ENCODE data around the gene ABLIM2. TPM values are rescaled to one million over a fixed set of nuclear protein-coding genes. Genes with fewer than 3 reads are reported as not detected.

Gene ABLIM2
- total and polyA plus RNA-seq, 2 of the 13 experiments (the other 11 are each of a cell fraction or from before 2014, with no cell fraction given): 0.20 to 0.37 TPM

DNA sequence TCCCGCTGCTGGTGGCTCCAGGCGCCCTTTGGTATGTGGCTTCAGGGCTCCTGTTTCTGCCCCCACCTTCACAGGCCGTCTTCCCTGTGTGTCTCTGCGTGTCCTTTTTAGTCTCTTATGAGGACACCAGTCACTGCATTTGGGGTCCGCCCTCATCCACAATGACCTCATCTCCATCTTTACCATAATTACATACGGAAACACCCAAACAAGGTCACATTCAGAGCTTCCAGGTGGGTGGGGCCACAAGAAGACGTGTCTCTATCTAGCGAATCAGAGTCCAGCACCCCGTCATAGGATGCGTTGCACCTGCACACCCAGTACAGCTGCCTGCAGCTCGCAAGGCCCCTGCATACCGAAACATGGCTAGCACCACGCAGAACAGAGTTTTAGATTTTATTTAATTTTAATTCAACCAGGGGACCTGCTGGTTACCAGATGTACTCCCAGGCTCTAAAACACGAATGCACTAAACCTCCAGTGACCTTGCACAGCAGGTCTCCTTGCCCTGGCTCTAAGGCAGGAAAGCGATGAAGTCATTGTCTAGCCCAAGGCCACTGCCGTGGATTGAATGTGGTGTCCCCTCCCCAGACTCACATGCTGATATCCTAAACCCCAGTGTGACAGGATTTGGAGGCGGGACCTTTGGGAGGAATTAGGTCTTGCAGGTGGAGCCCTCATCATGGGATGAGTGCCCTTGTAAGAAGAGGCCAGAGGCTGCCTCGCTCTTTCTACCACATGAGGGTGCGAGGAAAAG is 30.3 kb downstream of the ABLIM2 start:
- no peaks in the 10 kb centered on the region for H3K9me3 ChIP-seq (ENCODE audit: low read length)
- in situ Hi-C loops (cut with HindIII; ENCODE audit: extremely low pct_ligation_motif_present, low pct_unique_long_range_greater_than_20kb) (no loop called here), intact Hi-C loops (cut with micrococcal nuclease; ENCODE audit: unreplicated experiment) (no loop called here)
- no peaks in the 10 kb centered on the region for H4K20me1 ChIP-seq (ENCODE audit: insufficient read depth, low read length)
- peaks cover 16 to 72% of the 10 kb centered on the region in 2 experiments for H3K27me3 ChIP-seq (ENCODE audit: control insufficient read depth in 1 of 2, insufficient read depth in 2 of 2, low read length in 2 of 2)
- CTCF ChIA-PET (ENCODE audit: low intra/inter-chr PET ratio, low total read pairs): no interaction called here
- no peak for ATAC-seq
- BruUV-seq (replicated peaks): no TSS peak
- H3K36me3 ChIP-seq (replicated peaks in 1 of 2; ENCODE audit: control insufficient read depth in 1 of 2, insufficient read depth in 2 of 2, low read length in 2 of 2): no peaks in the 10 kb centered on the region
- TF ChIP-seq ZNF598 (CRISPR knock-in tag; IDR thresholded peaks at IDR 0.05; ENCODE audit: borderline replicate concordance): no peak
- no peak for TF ChIP-seq MAX (IDR thresholded peaks at IDR 0.05)
- TF ChIP-seq JARID2 (CRISPR knock-in tag; IDR thresholded peaks at IDR 0.05; ENCODE audit: insufficient replicate concordance): no peak
- TF ChIP-seq BATF2 (CRISPR knock-in tag; IDR thresholded peaks at IDR 0.05): no peak
- no peak for TF ChIP-seq BRF2 (CRISPR knock-in tag; IDR thresholded peaks at IDR 0.05)
- TF ChIP-seq ZFAT (CRISPR knock-in tag; conservative IDR thresholded peaks at IDR 0.05): no peak
- TF ChIP-seq GATA4 (IDR thresholded peaks at IDR 0.05; ENCODE audit: borderline replicate concordance, low read depth): no peak
- no peak for TF ChIP-seq NFYC (CRISPR knock-in tag; IDR thresholded peaks at IDR 0.05)
- no peak for TF ChIP-seq ZNF230 (CRISPR knock-in tag; IDR thresholded peaks at IDR 0.05)
- TF ChIP-seq IKZF4 (CRISPR knock-in tag; IDR thresholded peaks at IDR 0.05; ENCODE audit: borderline replicate concordance, low read depth, not compliant biosample characterization): no peak
- no peak for TF ChIP-seq ZNF460 (CRISPR knock-in tag; IDR thresholded peaks at IDR 0.05; ENCODE audit: borderline replicate concordance)
- TF ChIP-seq THYN1 (CRISPR knock-in tag; IDR thresholded peaks at IDR 0.05; ENCODE audit: borderline replicate concordance, low read depth): no peak
- TF ChIP-seq SMAD3 (CRISPR knock-in tag; IDR thresholded peaks at IDR 0.05): no peak
- TF ChIP-seq SOX6 (IDR thresholded peaks at IDR 0.05): no peak
- no peak for TF ChIP-seq SOX6 (CRISPR knock-in tag; IDR thresholded peaks at IDR 0.05)
- TF ChIP-seq AKAP8 (CRISPR knock-in tag; IDR thresholded peaks at IDR 0.05): no peak
- no peak for TF ChIP-seq ZNF678 (CRISPR knock-in tag; IDR thresholded peaks at IDR 0.05)
- TF ChIP-seq ZNF572 (CRISPR knock-in tag; IDR thresholded peaks at IDR 0.05): no peak
- no peak for TF ChIP-seq PAF1 (CRISPR knock-in tag; IDR thresholded peaks at IDR 0.05)
- no peak for TF ChIP-seq PHF8 (CRISPR knock-in tag; IDR thresholded peaks at IDR 0.05)
- no peak for TF ChIP-seq RAD21 (CRISPR knock-in tag; IDR thresholded peaks at IDR 0.05)
- H2AFZ ChIP-seq (ENCODE audit: low read length): no peak overlapping the region
- 54% methylated on average over 17 of the region's 19 CpGs for WGBS (ENCODE audit: low lambda C conversion rate)
- no peak overlapping the region for H3K27ac ChIP-seq (ENCODE audit: extremely low read length, insufficient read depth, low read length)
- no peak overlapping the region for H3K4me3 ChIP-seq (replicated peaks in 1 of 3; ENCODE audit: insufficient read depth in 1 of 3, low read depth in 2 of 3, low read length in 3 of 3)
- H3K9ac ChIP-seq (ENCODE audit: insufficient read depth, low read depth, low read length): no peak overlapping the region
- no peaks in the 10 kb centered on the region for H3K4me1 ChIP-seq (ENCODE audit: insufficient read depth, low read length)
- FAIRE-seq: no peak
- no peak overlapping the region for H3K4me2 ChIP-seq (ENCODE audit: low read depth, low read length)
- no peaks in the 10 kb centered on the region for H3K79me2 ChIP-seq (ENCODE audit: insufficient read depth, low read length)
- peak; percentile 10 for DNase-seq (ENCODE audit: low spot score)
- POLR2A ChIA-PET: no interaction called here

All from HepG2 (cell line).